HG02840 (cell line): Measurements from ENCODE around the gene BRI3.

Experiments
- ATAC-seq: cut with Tn5 transposase; IDR thresholded peaks from one replicate; pipeline ENCODE4 v1.9.1; 2021; ENCODE audit warnings: mild to moderate bottlenecking, moderate library complexity, moderate number of reproducible peaks; ENCODE audit not compliant: unreplicated experiment, low FRiP score

Gene BRI3

GRCh38 chr7:98285157-98286092, 3.9 kb downstream of the BRI3 start:
- ATAC-seq = no peak

- ATAC-seq = no peak
Measured at GRCh38 chr7:98286093-98286539, 4.6 kb downstream of the BRI3 start.

- no peak for ATAC-seq
Measured at GRCh38 chr7:98286701-98287485, 5.4 kb downstream of the BRI3 start.

- no peak for ATAC-seq
Measured at GRCh38 chr7:98287486-98287959, 6.0 kb downstream of the BRI3 start.

- no peak for ATAC-seq
Measured at GRCh38 chr7:98288064-98288823, 6.8 kb downstream of the BRI3 start.

GRCh38 chr7:98289333-98289875, 7.9 kb downstream of the BRI3 start:
- ATAC-seq = no peak

- no peak for ATAC-seq
Measured at GRCh38 chr7:98291717-98292116, 10.2 kb downstream of the BRI3 start.

- ATAC-seq = no peak
Measured at GRCh38 chr7:98293265-98293664, 11.8 kb downstream of the BRI3 start.

- no peak for ATAC-seq
Measured at GRCh38 chr7:98293746-98294145, 12.3 kb downstream of the BRI3 start.

GRCh38 chr7:98294326-98294725, 12.8 kb downstream of the BRI3 start:
- no peak for ATAC-seq

- no peak for ATAC-seq
Measured at GRCh38 chr7:98294798-98295382, 13.4 kb downstream of the BRI3 start.

GRCh38 chr7:98295467-98296192, 14.1 kb downstream of the BRI3 start:
- no peak for ATAC-seq

GRCh38 chr7:98296833-98297232, 15.3 kb downstream of the BRI3 start:
- ATAC-seq = no peak

- no peak for ATAC-seq
Measured at GRCh38 chr7:98297626-98298286, 16.3 kb downstream of the BRI3 start.

- ATAC-seq = no peak
Measured at GRCh38 chr7:98300595-98301372, 19.3 kb downstream of the BRI3 start.

- no peak for ATAC-seq
Measured at GRCh38 chr7:98301693-98302470, 20.4 kb downstream of the BRI3 start.

- ATAC-seq = no peak
Measured at GRCh38 chr7:98303176-98303865, 21.8 kb downstream of the BRI3 start.
